Right lobe of liver (tissue), 6 donors: Measurements from ENCODE around the gene ID3. TPM values are rescaled to one million over a fixed set of nuclear protein-coding genes. Genes with fewer than 3 reads are reported as not detected.

Experiments used
- ATAC-seq, 4 donors: fragments of 200-7000 bp; cut with Tn5 transposase; one replicate each; pipeline ENCODE4 v1.9.1; 2020; ENCODE audit warnings: mild to moderate bottlenecking in 4 of 4, moderate library complexity in 4 of 4
- DNase-seq, 3 donors: peaks; one replicate each; pipeline ENCODE4 v3.0.0-alpha.2; 2020
- H3K27ac ChIP-seq, 3 donors: fragments of 200-600 bp; one replicate each; pipeline ENCODE4 v1.8.0; 2022
- H3K27me3 ChIP-seq, 2 donors: fragments of 200-600 bp; one replicate each; pipeline ENCODE4 v1.8.0; 2022
- H3K36me3 ChIP-seq, 4 donors: fragments of 200-600 bp; sonication (generic) in 1 of 4; one replicate each; pipeline versions ENCODE4 v1.5.1 to v1.8.0; 2017 to 2022; ENCODE audit warnings: control low read depth in 1 of 4
- H3K4me1 ChIP-seq, 4 donors: fragments of 200-600 bp; sonication (generic) in 1 of 4; one replicate each; pipeline versions ENCODE4 v1.5.1 to v1.8.0; 2017 to 2022; ENCODE audit warnings: control low read depth in 1 of 4
- H3K4me3 ChIP-seq, 3 donors: fragments of 200-600 bp; one replicate each; pipeline ENCODE4 v1.8.0; 2022
- H3K9me3 ChIP-seq, 4 donors: fragments of 200-600 bp; sonication (generic) in 1 of 4; one replicate each; pipeline versions ENCODE4 v1.5.1 to v1.8.0; 2017 to 2022; ENCODE audit warnings: control low read depth in 1 of 4
- POLR2A ChIP-seq: fragments of 450-650 bp; IDR thresholded peaks from one replicate; pipeline ENCODE4 v1.6.1; 2017; ENCODE audit warnings: antibody characterized with exemption, mild to moderate bottlenecking
- WGBS: methylation state at CpG from one replicate; pipeline ENCODE4 v1.1.6; 2018; ENCODE audit warnings: low coverage, low lambda C conversion rate; ENCODE audit not compliant: insufficient coverage; ENCODE audit errors: missing lambda C conversion rate; 5-methylcytosine and 5-hydroxymethylcytosine counted together
- intact Hi-C, 2 donors: fragments of 100-400 bp; cut with DNase I; formaldehyde crosslinking; loops; one replicate each; pipeline versions ENCODE4 v1.11.2 to v1.14.1; 2022
- total RNA-seq, 6 experiments: library from RNA; depleted of rRNA in 2 of 6; stranded (reverse); fragments of >200 nt in 2 of 6; fragmentation: NEBNext Ultra II Directional in 3 of 6; extraction: Animal tissue kit (Norgen Biotek cat#: 25700) in 3 of 6; gene quantifications; one replicate each; pipeline versions ENCODE4 v1.1.0 to v1.2.4, GENCODE V29; 2016 to 2023
- TF ChIP-seq, protein P1 (sequence below), 4 donors: fragments of 200-600 bp in 3 of 4; fragments of 450-650 bp in 1 of 4; IDR thresholded peaks; one replicate each; pipeline versions ENCODE4 v1.5.1 to v1.8.0; 2016 to 2022; ENCODE audit warnings: antibody characterized with exemption in 4 of 4, mild to moderate bottlenecking in 2 of 4
- donor health status: DM: no; HTN: yes; CAD: no.
- donor health status: DM: no; HTN: no; CAD: no.
- donor health status: DM: no; HTN: no; CAD: no.
- donor health status: DM: no; HTN: yes; CAD: no.
- donor health status: DM: no; HTN: yes; CAD: no.

Gene ID3
- total RNA-seq, 6 experiments from 2014 or later = 12.7 to 44.6 (median 27.0) TPM

DNA sequence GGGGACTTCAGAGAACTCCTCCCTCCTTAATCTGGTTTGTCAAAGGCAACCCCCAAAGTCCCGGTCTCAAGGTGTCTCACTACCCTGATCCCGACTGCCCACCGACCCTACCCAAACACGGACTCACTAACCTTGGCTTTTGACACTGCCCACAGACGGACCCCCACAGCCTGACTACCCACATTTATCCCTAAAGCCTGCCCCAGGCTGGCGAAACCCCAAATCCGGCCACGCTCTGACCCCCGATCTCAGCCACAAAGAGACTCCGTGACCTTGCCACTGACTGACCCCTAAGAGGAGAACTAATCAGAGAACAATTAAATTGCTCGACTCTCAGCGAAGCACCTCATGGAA, 5.2 kb downstream of the ID3 start:
- intact Hi-C loops = no loop called here
- no peak for DNase-seq
- H3K9me3 ChIP-seq = no peaks in the 10 kb centered on the region
- no peaks in the 10 kb centered on the region for H3K27me3 ChIP-seq
- peaks cover 0 to 10% (median 0%) of the 10 kb centered on the region in 4 donors for H3K4me1 ChIP-seq
- no peak for ATAC-seq
- H3K4me3 ChIP-seq = peak overlapping the region; percentile 55 to 62 (median 56)
- no peak for TF ChIP-seq POLR2A
- TF ChIP-seq, protein P1, sequence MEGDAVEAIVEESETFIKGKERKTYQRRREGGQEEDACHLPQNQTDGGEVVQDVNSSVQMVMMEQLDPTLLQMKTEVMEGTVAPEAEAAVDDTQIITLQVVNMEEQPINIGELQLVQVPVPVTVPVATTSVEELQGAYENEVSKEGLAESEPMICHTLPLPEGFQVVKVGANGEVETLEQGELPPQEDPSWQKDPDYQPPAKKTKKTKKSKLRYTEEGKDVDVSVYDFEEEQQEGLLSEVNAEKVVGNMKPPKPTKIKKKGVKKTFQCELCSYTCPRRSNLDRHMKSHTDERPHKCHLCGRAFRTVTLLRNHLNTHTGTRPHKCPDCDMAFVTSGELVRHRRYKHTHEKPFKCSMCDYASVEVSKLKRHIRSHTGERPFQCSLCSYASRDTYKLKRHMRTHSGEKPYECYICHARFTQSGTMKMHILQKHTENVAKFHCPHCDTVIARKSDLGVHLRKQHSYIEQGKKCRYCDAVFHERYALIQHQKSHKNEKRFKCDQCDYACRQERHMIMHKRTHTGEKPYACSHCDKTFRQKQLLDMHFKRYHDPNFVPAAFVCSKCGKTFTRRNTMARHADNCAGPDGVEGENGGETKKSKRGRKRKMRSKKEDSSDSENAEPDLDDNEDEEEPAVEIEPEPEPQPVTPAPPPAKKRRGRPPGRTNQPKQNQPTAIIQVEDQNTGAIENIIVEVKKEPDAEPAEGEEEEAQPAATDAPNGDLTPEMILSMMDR (IDR thresholded peaks at IDR 0.05) = no peak
- WGBS = 17% methylated on average over 7 of the region's 12 CpGs
- H3K27ac ChIP-seq = peak overlapping the region; percentile 23 to 82 (median 73)
- H3K36me3 ChIP-seq = no peaks in the 10 kb centered on the region

DNA sequence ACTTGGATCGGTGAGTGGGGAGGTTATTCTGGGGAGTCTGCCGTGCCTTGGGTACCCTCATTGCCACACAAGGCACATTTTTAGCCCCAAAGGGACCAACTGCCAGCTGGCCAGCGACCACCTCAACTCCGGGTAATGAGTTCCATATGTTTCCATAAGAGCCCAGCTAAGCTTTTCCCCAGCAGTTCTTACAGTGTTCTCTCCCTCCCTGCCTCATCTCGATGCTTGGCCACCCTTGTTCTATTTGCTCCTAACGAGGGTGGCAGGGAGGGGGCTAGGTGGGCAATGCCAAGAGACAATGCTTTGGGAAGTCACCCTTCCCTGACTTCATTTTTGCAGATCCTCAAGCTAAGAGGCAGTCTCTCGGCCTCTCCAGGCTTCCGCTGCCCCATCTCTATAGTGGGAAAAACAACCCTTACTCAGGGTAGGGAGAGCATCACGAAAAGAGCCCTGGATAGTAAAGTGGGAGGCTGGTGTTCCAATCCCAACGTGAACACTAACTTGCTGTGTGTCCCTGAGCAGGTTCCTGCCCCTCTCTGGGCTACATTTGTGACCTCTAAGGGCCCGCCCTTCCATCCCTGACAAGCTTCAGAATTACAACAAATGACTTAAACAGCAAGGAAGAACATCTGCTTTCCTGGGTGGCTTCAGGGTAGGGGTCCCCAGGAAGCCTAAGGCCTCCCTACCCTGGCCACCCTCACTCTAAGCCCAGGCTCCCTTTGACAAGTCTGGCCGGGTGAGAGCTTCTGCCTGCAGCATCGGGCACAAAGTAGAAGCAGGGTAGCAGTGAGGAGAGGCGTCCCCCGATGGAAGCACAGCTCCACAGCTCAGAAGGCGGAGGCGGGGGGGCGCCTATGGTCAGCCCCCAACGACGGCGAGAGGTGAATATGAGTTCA, 5.8 kb downstream of the ID3 start:
- WGBS = 62% methylated on average over 7 of the region's 21 CpGs
- peak overlapping the region; percentile 23 to 82 (median 73) for H3K27ac ChIP-seq
- H3K27me3 ChIP-seq = no peaks in the 10 kb centered on the region
- TF ChIP-seq, protein P1 (IDR thresholded peaks at IDR 0.05) = no peak
- TF ChIP-seq POLR2A = no peak
- no peaks in the 10 kb centered on the region for H3K36me3 ChIP-seq
- peak in 1 of 3 donors; percentile 32 for DNase-seq
- H3K9me3 ChIP-seq = no peaks in the 10 kb centered on the region
- no peak overlapping the region for H3K4me3 ChIP-seq
- peaks cover 0 to 4% (median 0%) of the 10 kb centered on the region in 4 donors for H3K4me1 ChIP-seq
- intact Hi-C loops = no loop called here
- ATAC-seq = no peak

DNA sequence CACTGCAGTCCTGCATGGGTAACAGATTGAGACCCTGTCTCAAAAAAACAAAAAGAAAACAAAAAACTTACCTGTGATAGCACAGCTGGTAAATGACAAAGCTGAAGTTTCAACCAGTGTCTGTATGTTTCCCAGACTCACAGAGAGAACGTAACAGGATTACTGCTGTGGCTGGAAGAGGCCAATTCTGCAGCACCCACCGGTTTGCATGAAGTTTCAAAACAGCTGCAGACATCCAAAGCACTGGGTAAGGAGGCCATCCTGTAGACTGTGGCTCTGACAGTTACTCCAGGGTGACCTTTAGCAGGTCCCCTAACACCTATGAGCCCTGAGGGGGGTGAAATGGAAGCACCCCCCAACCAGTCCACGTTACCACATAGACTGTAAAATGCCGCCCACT, 7.5 kb downstream of the ID3 start:
- no peaks in the 10 kb centered on the region for H3K9me3 ChIP-seq
- 72% methylated on average over 3 of the region's 4 CpGs for WGBS
- no peak for ATAC-seq

DNA sequence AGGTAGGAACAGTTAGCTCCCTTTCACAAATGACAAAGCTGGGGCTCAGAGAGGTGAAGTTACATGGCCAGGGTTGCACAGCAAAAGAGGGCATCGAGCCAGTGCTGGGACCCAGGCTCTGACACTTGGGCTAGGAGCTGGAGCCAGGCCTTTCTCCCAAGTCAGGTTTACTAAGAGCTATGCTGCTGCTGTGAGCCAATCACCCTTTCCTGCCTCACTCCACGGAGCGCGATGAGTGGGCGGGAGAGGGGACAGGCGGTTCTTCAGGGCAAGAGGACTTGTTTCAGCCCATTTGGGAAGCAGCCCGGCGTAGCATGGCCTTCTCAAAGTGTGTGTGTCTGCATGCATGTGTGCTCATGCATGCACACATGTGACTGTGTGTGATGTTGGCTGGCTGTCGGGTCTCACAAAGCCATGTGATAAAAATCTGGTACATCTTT, 10.6 kb downstream of the ID3 start:
- Histone ChIP-seq H3K36me3 (no peaks in the 10 kb centered on the region), H3K4me3 (no peak overlapping the region), H3K27me3 (no peaks in the 10 kb centered on the region), H3K4me1 (no peaks in the 10 kb centered on the region), H3K27ac (no peak overlapping the region), H3K9me3 (no peaks in the 10 kb centered on the region)
- DNase-seq = no peak
- no peak for TF ChIP-seq POLR2A
- TF ChIP-seq, protein P1 (IDR thresholded peaks at IDR 0.05) = no peak
- intact Hi-C loops = loop anchor here in 1 of 2 donors (5.0 kb wide), 1 partner anchor 89 kb away; no protein-coding TSS in a partner anchor
- peak in 2 of 4 donors; percentile 24 to 32 for ATAC-seq
- WGBS = 35% methylated on average over 2 of the region's 9 CpGs

More for the DNA sequence above, 7.5 kb downstream of the ID3 start:
- TF ChIP-seq POLR2A = no peak
- TF ChIP-seq, protein P1 (IDR thresholded peaks at IDR 0.05) = no peak
- Histone ChIP-seq H3K4me3 (no peak overlapping the region), H3K4me1 (no peaks in the 10 kb centered on the region), H3K36me3 (no peaks in the 10 kb centered on the region), H3K27ac (no peak overlapping the region), H3K27me3 (no peaks in the 10 kb centered on the region)
- no peak for DNase-seq
- intact Hi-C loops = no loop called here
